H1 (cell line): ENCODE results near the gene TEN1. TPM values are rescaled to one million over a fixed set of nuclear protein-coding genes. Genes with fewer than 3 reads are reported as not detected.

Experiments used
- CTCF ChIA-PET: fragments of 300-600 bp; sonication (Branson Sonifier 250); formaldehyde crosslinking; loops from one replicate; lab custom pipeline; 2021; ENCODE audit not compliant: partially characterized antibody; lab: Charles Lee
- POLR2A ChIA-PET: fragments of 300-600 bp; sonication (Branson Sonifier 250); formaldehyde crosslinking; loops from one replicate; lab custom pipeline; 2021; ENCODE audit warnings: inconsistent platforms; ENCODE audit not compliant: partially characterized antibody; lab: Charles Lee
- DNase-seq, 2 experiments: peaks; one replicate each; pipeline versions ENCODE4 v3.0.0 to v3.0.0-alpha.2; 2010 to 2022; ENCODE audit warnings: low spot score in 2 of 2, low read depth in 1 of 2, mixed read lengths in 1 of 2
- FAIRE-seq: peaks from 2 replicates; lab custom pipeline; 2011; peaks lifted over from hg19 to GRCh38; lab: Jason Lieb, UNC
- H2AFZ ChIP-seq: 2 replicates; pipeline ENCODE4 v1.8.1; 2012; ENCODE audit warnings: low read length, inconsistent platforms
- H2AK5ac ChIP-seq: 2 replicates; pipeline ENCODE4 v1.6.1; 2013; ENCODE audit warnings: low read depth, low read length
- H2BK120ac ChIP-seq: replicated peaks from 2 replicates; pipeline ENCODE3; 2013; ENCODE audit warnings: low read depth, low read length, inconsistent platforms
- H2BK12ac ChIP-seq: 2 replicates; pipeline ENCODE4 v1.6.1; 2013; ENCODE audit warnings: low read depth, low read length
- H2BK15ac ChIP-seq: 2 replicates; pipeline ENCODE4 v1.6.1; 2013; ENCODE audit warnings: low read length
- H2BK20ac ChIP-seq: 2 replicates; pipeline ENCODE4 v1.6.1; 2013; ENCODE audit warnings: low read length
- H2BK5ac ChIP-seq: 2 replicates; pipeline ENCODE4 v1.6.1; 2013; ENCODE audit warnings: low read depth, low read length
- H3K14ac ChIP-seq: 2 replicates; pipeline ENCODE4 v1.6.1; 2013; ENCODE audit warnings: inconsistent platforms; ENCODE audit not compliant: insufficient read length
- H3K18ac ChIP-seq: 2 replicates; pipeline ENCODE4 v1.6.1; 2013; ENCODE audit warnings: low read length; ENCODE audit errors: extremely low read depth
- H3K23ac ChIP-seq: 2 replicates; pipeline ENCODE4 v1.6.1; 2013; ENCODE audit warnings: inconsistent platforms; ENCODE audit not compliant: insufficient read length
- H3K23me2 ChIP-seq: 2 replicates; pipeline ENCODE4 v1.6.1; 2013; ENCODE audit warnings: low read depth, low read length
- H3K27ac ChIP-seq: 2 replicates; pipeline ENCODE4 v1.6.1; 2011; ENCODE audit warnings: low read depth, low read length, inconsistent platforms
- H3K27me3 ChIP-seq, 4 experiments: replicated peaks in 1 of 4; 1 replicate in 1 of 4; 2 replicates in 3 of 4; pipeline versions ENCODE4 v1.6.1 to v1.8.1; 2011 to 2013; ENCODE audit warnings: low read length in 3 of 4, mild to moderate bottlenecking in 3 of 4, inconsistent platforms in 2 of 4, mixed read lengths in 2 of 4, moderate library complexity in 1 of 4; ENCODE audit not compliant: control insufficient read depth in 3 of 4, insufficient read depth in 3 of 4; ENCODE audit errors: extremely low read depth in 1 of 4
- H3K36me3 ChIP-seq, 4 experiments: 2 replicates each; pipeline versions ENCODE4 v1.6.1 to v1.8.1; 2011 to 2013; ENCODE audit warnings: mild to moderate bottlenecking in 4 of 4, low read length in 3 of 4, moderate library complexity in 2 of 4, control low read depth in 1 of 4, inconsistent platforms in 1 of 4; ENCODE audit not compliant: insufficient read depth in 4 of 4, control insufficient read depth in 2 of 4
- H3K4ac ChIP-seq: replicated peaks from 2 replicates; pipeline ENCODE3; 2013; ENCODE audit warnings: low read length, low read depth, mixed read lengths, inconsistent platforms; ENCODE audit not compliant: insufficient read length
- H3K4me1 ChIP-seq, 4 experiments: replicated peaks in 1 of 4; 1 replicate in 1 of 4; 2 replicates in 3 of 4; pipeline versions ENCODE4 v1.6.1 to v1.8.1; 2011 to 2013; ENCODE audit warnings: low read length in 3 of 4, inconsistent platforms in 2 of 4, mixed read lengths in 1 of 4; ENCODE audit not compliant: insufficient read depth in 4 of 4, control insufficient read depth in 3 of 4
- H3K4me2 ChIP-seq, 2 experiments: 2 replicates each; pipeline versions ENCODE4 v1.6.1 to v1.8.1; 2011 to 2013; ENCODE audit warnings: low read depth in 2 of 2, low read length in 2 of 2, control low read depth in 1 of 2, inconsistent platforms in 1 of 2, mild to moderate bottlenecking in 1 of 2; ENCODE audit not compliant: insufficient read depth in 1 of 2
- H3K4me3 ChIP-seq, 4 experiments: fragments of 200-600, 300-600 bp in 1 of 4; sonication (generic), shearing (Covaris generic), sonication (Bioruptor Twin) in 1 of 4; 2 replicates each; pipeline versions ENCODE4 v1.5.1 to v1.8.1; 2011 to 2016; ENCODE audit warnings: low read length in 4 of 4, low read depth in 3 of 4, control low read depth in 2 of 4, inconsistent platforms in 2 of 4, mild to moderate bottlenecking in 2 of 4, mixed read lengths in 1 of 4, moderate library complexity in 1 of 4; ENCODE audit not compliant: insufficient read depth in 2 of 4; ENCODE audit errors: extremely low read depth in 1 of 4
- H3K56ac ChIP-seq: replicated peaks from 2 replicates; pipeline ENCODE3; 2013; ENCODE audit warnings: low read depth, mild to moderate bottlenecking, mixed read lengths, low read length, inconsistent platforms; ENCODE audit not compliant: insufficient read length
- H3K79me1 ChIP-seq: 2 replicates; pipeline ENCODE4 v1.6.1; 2013; ENCODE audit warnings: low read depth, low read length, control low read depth
- H3K79me2 ChIP-seq, 2 experiments: 2 replicates each; pipeline versions ENCODE4 v1.6.1 to v1.8.1; 2012 to 2013; ENCODE audit warnings: low read length in 2 of 2, mild to moderate bottlenecking in 2 of 2, inconsistent platforms in 1 of 2; ENCODE audit not compliant: insufficient read depth in 2 of 2, control insufficient read depth in 1 of 2
- H3K9ac ChIP-seq, 4 experiments: replicated peaks in 1 of 4; 1 replicate in 1 of 4; 2 replicates in 3 of 4; pipeline versions ENCODE4 v1.6.1 to v1.8.1; 2011 to 2013; ENCODE audit warnings: low read depth in 3 of 4, low read length in 3 of 4, control low read depth in 2 of 4, mild to moderate bottlenecking in 2 of 4, moderate library complexity in 2 of 4, inconsistent platforms in 1 of 4; ENCODE audit errors: extremely low read depth in 1 of 4
- H3K9me3 ChIP-seq, 2 experiments: 2 replicates each; pipeline versions ENCODE4 v1.6.1 to v1.8.1; 2012 to 2013; ENCODE audit warnings: mild to moderate bottlenecking in 2 of 2, moderate library complexity in 2 of 2, control low read depth in 1 of 2, inconsistent platforms in 1 of 2, low read depth in 1 of 2, low read length in 1 of 2, mixed read lengths in 1 of 2; ENCODE audit not compliant: insufficient read depth in 2 of 2
- H4K20me1 ChIP-seq, 2 experiments: replicated peaks in 1 of 2; 2 replicates each; pipeline versions ENCODE3 to v1.8.1; 2011 to 2013; ENCODE audit warnings: inconsistent platforms in 2 of 2, low read length in 2 of 2, mild to moderate bottlenecking in 1 of 2; ENCODE audit not compliant: insufficient read depth in 2 of 2, control insufficient read depth in 1 of 2
- H4K5ac ChIP-seq: 2 replicates; pipeline ENCODE4 v1.6.1; 2013; ENCODE audit warnings: low read length, low read depth, mixed read lengths, inconsistent platforms; ENCODE audit not compliant: insufficient read length
- H4K8ac ChIP-seq: 2 replicates; pipeline ENCODE4 v1.8.0; 2013; ENCODE audit warnings: mild to moderate bottlenecking, moderate library complexity, low read length, inconsistent platforms; ENCODE audit not compliant: insufficient read depth; ENCODE audit errors: extremely low read depth
- H4K91ac ChIP-seq: replicated peaks from 2 replicates; pipeline ENCODE3; 2013; ENCODE audit warnings: low read length, mixed read lengths, inconsistent platforms; ENCODE audit not compliant: insufficient read length
- ASH2L ChIP-seq: fragments of 200-600, 300-600 bp; sonication (generic); IDR thresholded peaks from one replicate; pipeline ENCODE4 v1.7.1; 2017; ENCODE audit warnings: low read length
- BRCA1 ChIP-seq: IDR thresholded peaks from 2 replicates; pipeline ENCODE4 v1.6.1; 2012; ENCODE audit warnings: low read depth, low read length, improper control_type of control experiment
- CHD1 ChIP-seq: IDR thresholded peaks from 2 replicates; pipeline ENCODE4 v1.6.1; 2012; ENCODE audit warnings: low read depth, low read length, improper control_type of control experiment
- KDM4A ChIP-seq: IDR thresholded peaks from one replicate; pipeline ENCODE4 v1.7.1; 2012; ENCODE audit warnings: low read depth, mild to moderate bottlenecking, moderate library complexity, low read length, inconsistent platforms; ENCODE audit not compliant: severe bottlenecking
- NANOG ChIP-seq: IDR thresholded peaks from 2 replicates; pipeline ENCODE4 v1.6.1; 2011; ENCODE audit warnings: low read length, low read depth, mild to moderate bottlenecking, inconsistent platforms; ENCODE audit not compliant: insufficient read depth, poor library complexity, severe bottlenecking
- ZNF274 ChIP-seq: IDR thresholded peaks from 2 replicates; pipeline ENCODE4 v1.7.0; 2012; ENCODE audit warnings: low read length, borderline replicate concordance; ENCODE audit errors: extremely low read depth
- WGBS, 2 experiments: shearing (Covaris generic) in 1 of 2; methylation state at CpG; one replicate each; pipeline versions ENCODE4 v1.1.6 to v1.1.7; 2013 to 2015; ENCODE audit warnings: low lambda C conversion rate in 2 of 2, mixed read lengths in 2 of 2, inconsistent platforms in 1 of 2, low coverage in 1 of 2, missing lambda C conversion rate in 1 of 2; ENCODE audit not compliant: insufficient replicate concordance in 2 of 2, insufficient coverage in 1 of 2, insufficient read length in 1 of 2; ENCODE audit errors: extremely low coverage in 1 of 2, missing lambda C conversion rate in 1 of 2; 5-methylcytosine and 5-hydroxymethylcytosine counted together
- long read RNA-seq, 2 experiments: library from RNA in 1 of 2; library from capped mRNA in 1 of 2; stranded (forward); transcript quantifications; one replicate each; pipeline ENCODE4 v2.0.0, GENCODE V29; 2021; ENCODE audit warnings: inconsistent platforms in 1 of 2
- polyA minus RNA-seq, 3 experiments: library from RNA; depleted of rRNA, polyadenylated mRNA; stranded (reverse); fragments of >200 nt; gene quantifications; 1 replicate in 2 of 3; 2 replicates in 1 of 3; pipeline ENCODE4 v1.2.3, GENCODE V29; 2011
- polyA plus RNA-seq, 7 experiments: library from polyadenylated mRNA; depleted of rRNA in 3 of 7; stranded (reverse) in 5 of 7; unstranded in 2 of 7; fragments of >200 nt in 5 of 7; fragments of 200-250 nt in 2 of 7; gene quantifications; 1 replicate in 5 of 7; 2 replicates in 1 of 7; 4 replicates in 1 of 7; pipeline versions ENCODE4 v1.2.1 to v1.2.3, GENCODE V29; 2011 to 2013; ENCODE audit warnings: missing spikeins in 2 of 7, mixed read lengths in 2 of 7
- total RNA-seq: library from RNA; stranded (reverse); fragmentation: NEBNext Ultra II Directional; extraction: Animal tissue kit (Norgen Biotek cat#: 25700); gene quantifications from 2 replicates; pipeline ENCODE4 v1.2.1, GENCODE V29; 2021
- TF ChIP-seq, protein P1 (sequence below): IDR thresholded peaks from 2 replicates; pipeline ENCODE4 v1.6.1; 2012; ENCODE audit warnings: inconsistent platforms

TEN1 gene
- total RNA-seq (15.9 and 17.6 TPM in 2 replicates), polyA plus RNA-seq (2011; rRNA removed) (18.7 and 24.5 TPM in 2 replicates), polyA minus RNA-seq (2011; rRNA and poly(A)+ RNA removed) (8.7 and 12.2 TPM in 2 replicates)
- 27.9 TPM for polyA plus RNA-seq (2011; cell fraction: cytosol; rRNA removed)
- polyA plus RNA-seq (2011; cell fraction: nucleus; rRNA removed), result 56.7 TPM
- 18.1 to 21.7 TPM (median 18.9 TPM) in 4 replicates for polyA plus RNA-seq (2012, experiment 1 of 2)
- 19.7 TPM for polyA plus RNA-seq (2012, experiment 2 of 2)
- 16.5 TPM for polyA plus RNA-seq (2013, experiment 1 of 2)
- polyA plus RNA-seq (2013, experiment 2 of 2), result 15.2 TPM
- polyA minus RNA-seq (2011; cell fraction: cytosol; rRNA and poly(A)+ RNA removed), result 6.6 TPM
- polyA minus RNA-seq (2011; cell fraction: nucleus; rRNA and poly(A)+ RNA removed), result 5.1 TPM
- long read RNA-seq, experiment 1, partial matches to known transcripts, result 0 of 4 reads
- long read RNA-seq, experiment 1, other reads (novel, unspliced or antisense), result 0 of 4 reads
- long read RNA-seq, experiment 2, transcript TEN1-201 (4 exons, 994 nt), result major isoform, 36 of 40 reads
- long read RNA-seq, experiment 2, partial matches to known transcripts, result 0 of 40 reads
- long read RNA-seq, experiment 2, other reads (novel, unspliced or antisense), result 4 of 40 reads

- peak within 1 kb of the TSS; percentile 98 for H4K8ac ChIP-seq
- peaks cover 4 to 11% (median 10%) of the 10 kb centered on the region in 4 experiments; a peak in 6 of 7 replicates for H3K4me1 ChIP-seq
- peaks cover 0 to 35% of the 10 kb centered on the region in 2 experiments; a peak in 3 of 4 replicates for H3K79me2 ChIP-seq
- H3K79me1 ChIP-seq, result 0 out of 2 replicates have a peak, but pooled peaks cover 3% of the 10 kb centered on the region
- no peak within 1 kb of the TSS for H3K14ac ChIP-seq
- H4K5ac ChIP-seq, result peak within 1 kb of the TSS; percentile 94
- 0 out of 2 replicates have a peak within 1 kb of the TSS, but pooled peaks have one; percentile 18 for H2BK15ac ChIP-seq
- H3K27ac ChIP-seq, result peak within 1 kb of the TSS; percentile 93
- no peak within 1 kb of the TSS for H2BK20ac ChIP-seq
- no peaks in the 10 kb centered on the region for H3K9me3 ChIP-seq
- peak within 1 kb of the TSS; percentile 92 for H4K91ac ChIP-seq
- H3K23me2 ChIP-seq, result peaks cover 8% of the 10 kb centered on the region; the same call in 1 of the 2 replicates
- DNase-seq (peak; percentile 88 to 94), FAIRE-seq (no peak)
- no peaks in the 10 kb centered on the region for H3K27me3 ChIP-seq
- ChIA-PET POLR2A (interaction anchor here (0.7 to 1.5 kb wide), 6 partner anchors 9 to 374 kb away, joined by 3 to 7 read pairs (median 4); partner anchors contain the start of gene FBF1), CTCF (interaction anchor here (0.8 to 1.7 kb wide), 4 partner anchors 17 to 75 kb away, joined by 3 to 4 read pairs (median 3); partner anchors contain the start of gene MRPL38)
- WGBS, 2 experiments, result 1% methylated on average over 51 of the region's 72 CpGs; no CpG with 5 or more reads in 1 of the 2 experiments
- H3K23ac ChIP-seq, result no peak within 1 kb of the TSS
- no peaks in the 10 kb centered on the region for H4K20me1 ChIP-seq
- H3K18ac ChIP-seq, result peak within 1 kb of the TSS; percentile 89
- peak within 1 kb of the TSS; percentile 86 for H3K56ac ChIP-seq
- H2BK12ac ChIP-seq, result peak within 1 kb of the TSS; percentile 64
- H2BK120ac ChIP-seq, result peak within 1 kb of the TSS; percentile 38
- H2AFZ ChIP-seq, result peak within 1 kb of the TSS; percentile 31
- H3K9ac ChIP-seq, result peak within 1 kb of the TSS; percentile 52 to 86 (median 83)
- peak within 1 kb of the TSS; percentile 92 to 94 for H3K4me2 ChIP-seq
- peak within 1 kb of the TSS; percentile 63 for H3K4ac ChIP-seq
- H3K4me3 ChIP-seq, result peak within 1 kb of the TSS; percentile 72 to 88 (median 86)
- peak within 1 kb of the TSS; percentile 17 for H2AK5ac ChIP-seq
- H2BK5ac ChIP-seq, result peak within 1 kb of the TSS; percentile 94
- peaks cover 0 to 11% (median 0%) of the 10 kb centered on the region in 4 experiments; a peak in 1 of 8 replicates for H3K36me3 ChIP-seq
- TF ChIP-seq ZNF274, result no peak
- TF ChIP-seq CHD1, result no peak
- no peak for TF ChIP-seq NANOG
- TF ChIP-seq, protein P1, sequence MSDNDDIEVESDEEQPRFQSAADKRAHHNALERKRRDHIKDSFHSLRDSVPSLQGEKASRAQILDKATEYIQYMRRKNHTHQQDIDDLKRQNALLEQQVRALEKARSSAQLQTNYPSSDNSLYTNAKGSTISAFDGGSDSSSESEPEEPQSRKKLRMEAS, result no peak
- peak; percentile 67 for TF ChIP-seq ASH2L
- peak; percentile 63 for TF ChIP-seq KDM4A
- TF ChIP-seq BRCA1, result no peak
These were observed at the start of gene TEN1, which contains the start of gene ACOX1 for GRCh38 chr17:75978938-75979704. Gene TEN1 (plus strand): TSS chr17:75979240. CDS start chr17:75986193, 6,953 bp downstream. Gene ACOX1 (minus strand): TSS chr17:75979166. CDS start chr17:75979073, 93 bp downstream.
